GM21526 (cell line): ENCODE measurements around the gene EFCAB6.

Experiments
- ATAC-seq: cut with Tn5 transposase; IDR thresholded peaks from one replicate; pipeline ENCODE4 v1.9.1; 2021; ENCODE audit warnings: moderate library complexity; ENCODE audit not compliant: unreplicated experiment, low FRiP score

The EFCAB6 gene

GRCh38 chr22:43750751-43751150 lies 61.4 kb downstream of the EFCAB6 start:
- no peak for ATAC-seq

GRCh38 chr22:43749473-43749872 lies 62.6 kb downstream of the EFCAB6 start:
- ATAC-seq, result no peak

DNA sequence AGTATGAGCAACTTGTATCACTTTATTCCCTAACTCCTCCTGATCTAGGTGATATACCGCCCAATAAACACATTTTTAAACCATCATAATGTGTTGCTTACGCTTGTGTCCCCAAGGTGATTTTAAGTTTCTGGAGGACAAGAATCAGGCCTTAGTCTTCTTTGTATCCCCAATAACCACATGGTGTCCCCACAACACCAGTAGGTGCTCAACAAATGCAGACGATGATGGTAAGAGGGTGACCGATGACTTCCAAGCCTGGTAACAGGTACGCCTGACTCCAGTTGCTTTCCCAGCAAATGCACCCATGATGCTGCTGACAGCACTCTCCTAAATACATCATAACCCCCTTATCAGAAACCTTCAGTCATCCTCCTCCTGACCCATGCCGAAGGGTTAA lies 64.2 kb downstream of the EFCAB6 start:
- no peak for ATAC-seq

GRCh38 chr22:43747058-43747457 lies 65.0 kb downstream of the EFCAB6 start:
- ATAC-seq, result no peak

GRCh38 chr22:43745783-43746356 lies 66.2 kb downstream of the EFCAB6 start:
- no peak for ATAC-seq

DNA sequence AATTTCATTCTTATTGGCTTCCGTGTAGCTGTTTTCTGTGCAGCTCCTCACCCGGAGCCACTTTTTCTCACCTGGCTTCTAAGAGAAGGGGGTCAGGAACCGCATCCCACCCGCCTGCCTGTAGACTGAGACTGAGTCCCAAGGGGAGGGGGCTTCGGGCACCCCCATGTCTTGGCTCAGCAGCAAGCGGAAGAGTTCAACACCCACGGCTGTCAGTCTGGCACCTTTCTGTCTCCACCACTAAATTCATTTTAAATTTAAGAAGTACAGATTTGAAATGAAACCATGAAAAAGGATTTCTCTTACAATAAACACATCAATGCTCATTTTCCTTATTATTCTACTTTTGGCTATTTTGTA lies 66.7 kb downstream of the EFCAB6 start:
- ATAC-seq, result no peak

DNA sequence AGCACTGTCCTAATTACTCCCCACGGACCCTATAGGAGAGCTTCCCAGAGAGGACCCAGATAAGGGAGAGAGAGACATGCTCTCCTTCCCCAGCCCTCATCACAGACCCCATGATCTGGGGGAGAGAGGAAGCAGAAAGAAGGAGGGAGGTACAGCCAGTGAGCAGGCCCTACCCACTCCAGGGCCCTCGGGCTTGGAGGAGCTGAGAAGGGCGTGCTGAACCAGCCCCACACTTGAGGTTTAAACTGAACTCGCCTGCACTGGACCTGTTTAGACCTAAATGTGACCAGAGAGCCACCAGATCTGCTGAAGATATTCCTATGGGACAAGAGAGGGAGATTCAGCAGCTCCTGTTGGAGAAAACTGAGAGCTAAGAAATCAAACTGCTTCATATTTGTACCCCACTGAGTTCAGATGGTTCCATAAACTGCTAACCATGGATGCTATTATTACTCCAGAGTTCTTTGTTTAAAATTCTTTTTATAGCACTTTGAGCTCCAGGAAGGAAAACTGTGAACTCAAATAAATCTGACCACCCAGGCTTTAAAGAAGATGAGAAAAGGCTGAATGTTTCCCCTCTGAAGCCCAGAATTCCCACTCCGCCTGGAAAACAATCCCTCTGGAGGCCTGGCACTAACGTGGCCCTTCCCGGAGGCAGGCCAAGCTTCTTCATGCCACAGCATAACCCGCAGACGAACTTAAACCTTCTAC lies 67.2 kb downstream of the EFCAB6 start:
- ATAC-seq, result no peak

GRCh38 chr22:43743929-43744643 lies 68.0 kb downstream of the EFCAB6 start:
- no peak for ATAC-seq

DNA sequence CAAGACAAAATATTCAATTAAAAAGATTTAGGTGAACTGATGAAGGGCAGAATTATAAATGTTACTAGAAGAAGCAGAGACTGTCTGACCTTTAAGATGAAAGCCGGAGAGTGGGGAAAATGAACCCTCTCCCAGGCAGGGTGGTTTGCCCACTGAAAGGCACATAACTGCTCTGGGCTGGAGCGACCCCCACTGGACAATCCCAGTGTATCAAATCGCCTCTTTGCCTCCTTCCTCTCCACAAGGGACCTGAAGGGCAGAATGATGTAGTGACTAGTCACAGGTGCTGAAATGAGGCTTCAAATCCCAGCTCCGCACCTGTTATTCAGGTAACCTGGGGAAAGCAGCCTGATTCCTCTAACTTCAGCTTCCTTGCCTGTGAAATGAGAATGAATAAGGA lies 69.0 kb downstream of the EFCAB6 start:
- ATAC-seq, result no peak

GRCh38 chr22:43742154-43742950 lies 69.8 kb downstream of the EFCAB6 start:
- ATAC-seq, result no peak

- no peak for ATAC-seq
These were observed 71.4 kb downstream of the EFCAB6 start for GRCh38 chr22:43740587-43741270.

DNA sequence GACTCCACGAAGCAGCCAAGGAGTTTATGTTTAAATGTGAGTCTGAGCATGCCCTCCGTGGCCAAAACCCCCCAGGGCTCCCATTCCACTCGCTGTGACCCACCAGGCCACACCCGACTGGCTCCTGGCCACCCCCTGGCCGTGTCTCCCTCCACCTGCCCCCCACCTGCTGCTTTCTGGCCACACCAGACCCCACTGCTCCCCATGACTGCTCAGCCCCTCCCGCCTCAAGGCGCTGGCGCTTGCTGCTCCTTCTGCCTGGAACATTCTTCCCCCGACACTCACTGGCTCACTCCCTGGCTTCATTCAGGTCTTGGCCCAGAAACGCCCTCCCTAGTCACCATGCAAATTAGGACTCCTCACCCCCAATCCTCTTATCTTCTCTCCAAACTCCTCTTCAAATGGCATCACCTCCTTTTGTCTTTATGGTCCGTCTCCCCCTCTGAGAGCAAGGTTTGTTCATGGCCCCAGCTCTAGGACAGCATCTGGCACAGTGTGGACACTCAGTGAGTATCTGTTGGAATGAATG lies 72.2 kb downstream of the EFCAB6 start:
- no peak for ATAC-seq

DNA sequence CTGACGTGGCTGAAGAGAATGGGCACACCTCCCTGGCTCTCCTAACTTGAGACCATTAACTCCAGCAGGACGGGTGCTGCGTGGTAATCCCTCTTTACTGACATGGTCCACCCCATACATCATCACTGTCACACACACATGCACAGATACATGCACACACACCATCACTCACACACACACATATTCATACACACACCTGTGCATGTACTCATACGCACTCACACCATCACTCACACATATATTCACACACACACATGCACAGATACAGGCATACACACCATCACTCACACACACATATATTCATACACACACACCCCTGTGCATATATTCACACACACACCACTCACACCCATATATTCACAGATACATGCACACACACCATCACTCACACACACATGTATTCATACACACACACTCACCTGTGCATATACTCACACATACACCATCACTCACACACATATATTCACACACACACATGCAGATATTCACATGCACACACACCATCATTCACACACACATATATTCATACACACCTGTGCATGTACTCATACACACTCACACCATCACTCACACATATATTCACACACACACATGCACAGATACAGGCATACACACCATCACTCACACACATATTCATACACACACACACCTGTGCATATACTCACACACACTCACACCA lies 74.8 kb downstream of the EFCAB6 start:
- ATAC-seq, result no peak

DNA sequence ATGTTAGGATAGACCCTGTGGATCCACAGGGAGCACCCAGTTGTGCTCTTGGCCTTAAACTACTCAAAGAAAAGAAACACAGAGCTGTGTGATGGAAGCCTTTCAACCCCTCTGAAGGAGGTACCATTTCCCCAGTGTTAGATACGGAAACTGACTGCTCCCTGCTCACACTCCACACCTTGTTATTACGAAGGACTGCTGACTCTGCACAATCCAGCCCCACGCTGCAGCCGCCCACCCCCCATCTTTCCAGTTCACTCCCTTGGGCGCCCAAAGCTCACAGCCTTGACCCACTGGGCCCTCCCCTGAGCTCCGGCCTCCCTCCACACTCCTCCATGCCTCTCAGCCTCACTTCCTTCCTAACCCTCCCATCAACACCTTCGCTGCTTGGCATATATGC lies 75.5 kb downstream of the EFCAB6 start:
- no peak for ATAC-seq

- ATAC-seq, result no peak
These were observed 77.5 kb downstream of the EFCAB6 start for GRCh38 chr22:43734370-43735150.

- no peak for ATAC-seq
These were observed 79.0 kb downstream of the EFCAB6 start for GRCh38 chr22:43733138-43733537.

- ATAC-seq, result no peak
These were observed 80.1 kb downstream of the EFCAB6 start for GRCh38 chr22:43731988-43732387.

- no peak for ATAC-seq
These were observed 85.1 kb downstream of the EFCAB6 start for GRCh38 chr22:43726964-43727543.

GRCh38 chr22:43726322-43726721 lies 85.8 kb downstream of the EFCAB6 start:
- ATAC-seq, result no peak
